GM18519 (cell line): Measurements from ENCODE around the gene BBIP1.

Experiments
- ATAC-seq: cut with Tn5 transposase; IDR thresholded peaks from one replicate; pipeline ENCODE4 v1.9.1; 2021; ENCODE audit warnings: mild to moderate bottlenecking, moderate library complexity; ENCODE audit not compliant: unreplicated experiment, low FRiP score

Gene BBIP1

DNA sequence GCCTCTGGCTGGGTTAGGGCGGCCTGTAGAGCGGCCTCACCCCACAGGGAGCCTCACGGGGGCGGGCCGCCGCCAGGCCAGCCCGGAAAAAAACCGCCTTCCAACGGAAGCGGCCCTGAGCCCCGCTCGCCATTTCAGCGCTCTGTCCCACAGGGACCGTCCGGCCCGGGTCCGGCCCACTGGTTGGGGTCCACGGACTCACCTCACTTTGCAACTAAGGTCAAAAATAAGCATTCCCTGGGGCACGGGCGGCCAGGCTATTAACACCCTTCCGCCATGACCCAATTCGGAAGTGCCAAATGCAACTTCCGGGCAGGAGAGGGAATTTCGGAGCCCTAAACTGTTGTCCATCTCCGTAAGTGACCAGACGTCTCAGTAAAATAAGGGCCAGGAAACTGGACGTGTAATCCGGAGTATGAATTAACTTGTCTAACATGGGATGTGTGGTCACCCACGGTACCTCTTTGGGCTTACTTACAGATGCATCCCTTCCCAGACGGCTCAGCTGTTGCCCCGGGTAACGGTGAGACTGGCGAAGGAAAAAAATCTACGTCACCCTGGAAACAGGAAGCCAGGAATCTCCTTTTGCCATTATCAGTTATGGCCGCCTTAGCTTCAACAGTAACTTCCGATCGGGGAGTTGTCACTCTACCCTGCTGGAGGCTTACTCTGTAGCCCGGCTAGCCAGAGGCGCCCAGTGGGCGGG, at the start of gene BBIP1:
TSS of gene BBIP1 (minus strand) at position 538 of the 706 bp plus-strand sequence. CDS start 1,023 bp downstream, outside the sequence.
- ATAC-seq, result peak; percentile 82

DNA sequence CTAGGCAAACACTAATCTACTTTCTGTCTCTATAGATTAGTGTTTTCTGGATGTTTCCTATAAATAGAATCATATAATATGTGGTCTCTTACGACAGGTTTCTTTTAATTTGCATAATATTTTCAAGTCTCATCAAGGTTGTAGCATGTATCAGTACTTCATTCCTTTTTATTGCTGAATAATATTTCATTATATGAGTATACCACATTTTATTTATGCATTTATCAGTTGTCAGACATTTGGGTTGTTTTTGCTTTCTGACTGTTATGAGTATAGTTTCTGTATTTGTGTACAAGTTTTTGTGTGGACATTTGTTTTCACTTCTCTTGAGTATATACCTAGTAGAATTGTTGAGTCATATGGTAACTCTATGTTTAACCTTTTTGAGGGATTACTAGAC, 48.7 kb upstream of the BBIP1 start:
- ATAC-seq, result peak; percentile 44

DNA sequence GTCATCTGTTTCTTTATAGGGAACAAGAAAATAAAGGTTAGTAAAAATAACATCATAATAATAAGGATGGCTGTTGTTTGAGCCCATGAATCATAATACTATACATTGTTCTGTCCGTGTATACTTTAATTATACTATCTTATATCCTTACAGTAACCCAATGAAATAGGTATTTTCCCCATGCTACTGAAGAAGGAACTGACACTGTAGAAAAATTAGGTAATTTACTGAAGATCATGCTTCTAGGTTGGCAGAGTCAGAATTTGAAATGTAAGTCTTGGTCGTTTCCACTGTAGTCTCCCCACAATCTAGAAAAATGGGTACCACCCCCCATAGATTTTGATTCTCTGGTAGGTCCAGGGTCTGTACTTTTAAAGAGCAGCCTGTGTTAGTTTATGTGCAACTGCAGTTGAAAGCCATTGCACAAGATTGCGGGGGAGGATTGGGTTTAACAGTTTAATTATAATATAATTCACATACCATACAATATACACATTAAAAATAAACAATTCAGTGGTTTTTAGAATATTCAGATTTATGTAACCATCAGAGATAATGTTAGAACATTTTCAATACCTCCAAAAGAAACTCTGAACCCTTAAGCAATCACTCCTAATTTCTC, 48.1 kb upstream of the BBIP1 start:
- no peak for ATAC-seq

DNA sequence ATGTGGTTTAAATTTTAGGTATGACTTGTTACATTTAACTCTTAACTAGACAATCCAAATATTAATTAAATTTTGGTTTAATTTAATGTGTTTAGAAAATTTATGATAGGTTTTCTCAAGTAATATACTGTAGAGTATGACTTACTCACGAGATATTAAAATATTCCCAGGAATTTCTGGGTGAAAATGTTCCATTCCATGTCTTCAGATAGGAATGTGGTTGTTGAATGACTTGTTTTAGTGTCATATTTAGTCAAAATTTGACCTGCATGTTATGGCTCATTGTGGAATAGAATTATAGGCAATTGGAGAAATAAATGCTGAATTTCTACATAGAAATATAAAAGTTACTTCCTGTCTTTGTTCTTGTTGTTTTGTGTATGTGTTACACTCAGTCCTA, 47.2 kb upstream of the BBIP1 start:
- ATAC-seq, result no peak

DNA sequence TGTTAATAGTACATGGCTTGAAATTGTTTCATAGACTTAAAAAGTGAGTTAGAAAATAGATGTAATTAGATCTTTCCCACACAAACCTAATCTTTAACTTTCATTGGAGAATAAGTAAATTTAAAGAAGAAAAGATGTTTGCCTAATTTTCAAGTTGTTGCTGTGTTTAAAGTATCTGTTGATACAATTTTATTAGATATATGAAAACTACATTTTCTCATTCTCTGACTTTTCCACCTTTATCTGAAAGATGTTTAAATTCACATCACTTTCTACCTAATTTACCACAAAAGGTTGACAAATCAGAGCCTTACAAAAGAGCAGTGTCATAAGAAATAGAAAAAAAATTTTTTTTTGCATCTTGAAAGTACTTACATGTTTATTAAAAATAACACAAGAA, 46.2 kb upstream of the BBIP1 start:
- ATAC-seq, result no peak

DNA sequence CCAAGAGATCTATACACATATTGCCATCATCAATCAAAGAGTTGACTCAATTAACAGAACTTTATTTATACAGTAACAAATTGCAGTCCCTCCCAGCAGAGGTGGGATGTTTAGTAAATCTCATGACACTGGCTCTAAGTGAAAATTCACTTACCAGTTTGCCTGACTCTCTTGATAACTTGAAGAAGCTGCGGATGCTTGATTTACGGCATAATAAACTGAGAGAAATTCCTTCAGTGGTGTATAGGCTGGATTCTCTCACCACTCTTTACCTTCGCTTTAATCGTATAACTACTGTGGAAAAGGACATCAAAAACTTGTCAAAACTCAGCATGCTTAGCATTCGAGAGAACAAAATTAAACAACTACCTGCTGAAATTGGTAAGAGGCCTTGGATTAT, 45.7 kb upstream of the BBIP1 start:
- ATAC-seq, result no peak

DNA sequence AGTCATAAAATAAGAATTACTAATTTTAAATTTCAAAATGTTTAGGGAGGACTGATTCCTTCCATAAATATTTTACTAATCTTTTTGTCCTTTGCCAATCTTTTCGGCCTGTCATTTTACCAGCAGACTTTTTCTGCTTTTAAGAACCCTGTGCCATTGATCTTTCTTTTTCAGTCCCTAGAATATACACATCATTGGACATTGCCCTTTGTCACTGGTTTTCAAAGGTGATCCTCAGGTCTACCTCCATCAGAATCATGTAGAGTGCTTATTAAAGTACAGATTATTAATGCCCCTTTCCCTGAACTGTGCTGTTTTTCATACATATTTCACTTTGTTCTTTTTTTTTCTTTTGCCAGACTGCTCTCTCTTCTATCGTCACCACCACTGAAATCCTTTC, 44.2 kb upstream of the BBIP1 start:
- no peak for ATAC-seq

- peak; percentile 38 for ATAC-seq
These were observed 43.5 kb upstream of the BBIP1 start for GRCh38 chr10:110962443-110962842.

DNA sequence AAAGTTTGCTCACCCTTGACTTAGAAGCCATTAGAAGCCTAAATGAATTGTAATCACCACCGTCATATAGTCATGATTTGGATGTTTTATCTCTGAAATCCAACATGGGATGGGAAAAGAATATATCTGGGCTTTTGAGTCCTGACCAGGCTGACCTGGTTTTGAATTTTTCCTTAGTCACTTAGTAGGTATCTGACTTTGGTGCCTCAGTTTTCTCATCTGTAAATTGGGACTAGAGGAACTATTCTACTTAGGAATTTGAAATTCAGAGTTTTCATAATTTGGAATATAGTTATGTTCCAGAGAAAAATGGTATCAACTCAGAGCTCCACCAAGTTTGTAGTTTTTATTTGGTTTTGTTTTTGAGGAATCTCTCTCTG, 41.3 kb upstream of the BBIP1 start:
- no peak for ATAC-seq

DNA sequence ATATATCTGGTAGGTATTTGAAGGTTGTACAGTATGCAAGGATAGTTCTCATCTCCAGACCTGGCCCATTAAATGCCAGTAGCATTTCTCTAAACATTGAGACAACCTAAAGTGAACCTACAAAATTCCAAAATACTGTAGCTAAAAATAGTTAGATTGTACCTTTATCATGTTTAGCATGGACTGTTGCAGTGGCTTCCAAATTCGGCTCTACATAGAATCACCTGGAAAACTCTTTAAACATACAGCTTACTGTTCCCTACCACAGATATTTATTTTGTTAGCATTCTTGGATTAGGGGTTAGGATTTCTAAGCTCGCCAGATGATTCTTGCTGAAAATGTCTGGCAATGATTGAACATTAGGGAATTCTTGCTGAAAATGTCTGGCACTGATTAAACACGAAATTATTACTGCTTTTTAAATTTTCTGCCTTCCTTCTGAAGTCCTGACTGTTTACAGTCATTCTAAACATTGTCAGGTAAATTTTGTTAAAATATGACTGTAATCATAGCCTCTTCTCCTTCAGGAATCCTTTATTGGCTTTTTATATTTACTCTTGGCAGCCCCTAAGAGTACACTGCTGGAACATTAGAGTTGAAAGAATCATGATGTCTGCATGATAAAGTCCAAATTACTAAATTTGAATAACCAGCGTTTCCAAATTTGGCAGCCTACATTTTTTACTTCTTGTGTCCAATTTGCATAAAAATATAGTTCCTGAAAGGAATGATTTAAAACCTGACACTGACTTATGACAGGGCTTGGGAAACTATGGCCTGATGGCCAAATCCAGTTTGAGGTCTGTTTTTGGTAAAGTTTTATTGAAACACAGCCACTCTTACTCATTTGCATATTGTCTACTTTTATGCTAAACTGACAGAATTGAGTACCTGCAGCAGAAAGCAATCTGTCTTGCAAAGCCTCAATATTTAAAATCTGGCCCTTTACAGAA, 40.7 kb upstream of the BBIP1 start:
- no peak for ATAC-seq

- ATAC-seq, result no peak
These were observed 38.6 kb upstream of the BBIP1 start for GRCh38 chr10:110957606-110958005.

GRCh38 chr10:110951381-110951780, 32.4 kb upstream of the BBIP1 start:
- no peak for ATAC-seq

DNA sequence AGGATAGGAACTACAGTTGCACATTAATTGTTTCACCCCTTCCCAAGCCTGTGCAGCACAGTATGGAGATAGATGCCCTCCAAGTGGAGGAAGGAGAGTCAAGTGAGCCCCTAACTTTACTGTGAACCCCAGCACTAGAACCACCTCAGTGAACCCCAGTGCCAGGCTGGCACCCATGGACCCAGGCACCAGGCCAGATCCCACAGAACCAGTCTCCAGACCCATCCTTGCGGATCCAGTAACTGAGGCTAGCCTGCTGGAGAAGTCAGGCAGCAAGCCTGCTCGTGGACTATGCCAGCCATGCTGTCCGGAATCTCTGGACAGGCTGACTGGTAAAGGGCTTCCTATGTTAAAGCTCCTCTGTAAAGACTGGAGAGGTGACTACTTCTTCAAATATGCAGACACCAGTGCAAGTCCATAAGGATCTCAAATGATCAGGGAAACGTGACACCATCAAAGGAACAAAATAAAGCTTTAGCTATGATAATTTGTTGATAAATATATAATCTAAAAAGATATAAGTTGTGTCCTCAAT, 28.1 kb upstream of the BBIP1 start:
- ATAC-seq, result no peak

- no peak for ATAC-seq
These were observed 27.5 kb upstream of the BBIP1 start for GRCh38 chr10:110946496-110946895.

- ATAC-seq, result no peak
These were observed 25.9 kb upstream of the BBIP1 start for GRCh38 chr10:110944792-110945396.

GRCh38 chr10:110939419-110939818, 20.4 kb upstream of the BBIP1 start:
- no peak for ATAC-seq

DNA sequence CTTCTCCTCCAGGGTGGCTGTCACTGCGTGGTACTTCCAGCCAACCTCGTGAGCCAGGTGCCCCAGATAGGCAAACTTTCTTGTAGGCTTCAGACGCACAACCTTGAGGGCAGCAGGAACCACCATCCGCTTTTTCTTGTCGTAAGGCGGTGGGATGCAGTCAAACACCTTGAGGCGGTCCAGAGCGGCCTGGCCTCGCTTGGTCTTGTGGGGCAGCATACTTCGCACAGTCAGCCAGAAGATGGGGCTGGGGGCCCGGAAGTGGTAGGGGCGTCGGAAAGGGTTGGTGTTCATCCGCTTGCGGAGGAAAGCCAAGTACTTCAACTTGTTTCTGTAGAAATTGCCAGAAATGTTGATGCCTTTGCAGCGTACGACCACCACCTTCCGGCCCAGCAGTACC, 17.8 kb upstream of the BBIP1 start:
- ATAC-seq, result no peak

DNA sequence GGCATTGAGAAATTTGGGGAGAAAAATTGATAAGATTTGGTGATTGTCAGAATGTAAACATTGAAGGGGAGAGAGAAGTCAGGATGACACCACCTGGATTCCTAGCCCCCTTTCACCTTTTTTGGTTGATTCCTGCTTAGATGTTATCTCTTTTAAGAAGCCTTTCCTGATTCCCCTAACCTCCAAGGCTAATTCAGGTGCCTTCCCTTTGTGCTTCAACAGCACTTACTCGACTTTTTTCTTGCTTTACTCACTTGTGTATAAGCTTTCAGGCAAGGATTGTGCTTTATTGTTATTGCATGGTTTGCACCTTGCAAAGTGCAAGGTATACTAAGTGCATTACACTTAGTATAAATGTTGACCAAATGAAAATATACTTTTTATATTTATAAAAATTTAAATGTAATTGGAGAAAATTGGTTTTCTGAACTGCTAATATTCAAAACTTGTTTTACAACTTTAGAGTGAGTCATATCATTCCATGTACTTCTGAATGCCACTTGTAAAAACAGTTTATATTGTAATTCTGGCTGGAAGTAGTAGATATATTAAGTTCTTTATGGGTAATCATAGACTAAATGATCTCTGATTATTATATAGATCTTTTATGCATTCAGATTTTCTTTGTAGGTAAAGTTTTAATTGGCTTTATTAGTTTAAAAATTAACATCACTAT, 13.7 kb upstream of the BBIP1 start:
- no peak for ATAC-seq

DNA sequence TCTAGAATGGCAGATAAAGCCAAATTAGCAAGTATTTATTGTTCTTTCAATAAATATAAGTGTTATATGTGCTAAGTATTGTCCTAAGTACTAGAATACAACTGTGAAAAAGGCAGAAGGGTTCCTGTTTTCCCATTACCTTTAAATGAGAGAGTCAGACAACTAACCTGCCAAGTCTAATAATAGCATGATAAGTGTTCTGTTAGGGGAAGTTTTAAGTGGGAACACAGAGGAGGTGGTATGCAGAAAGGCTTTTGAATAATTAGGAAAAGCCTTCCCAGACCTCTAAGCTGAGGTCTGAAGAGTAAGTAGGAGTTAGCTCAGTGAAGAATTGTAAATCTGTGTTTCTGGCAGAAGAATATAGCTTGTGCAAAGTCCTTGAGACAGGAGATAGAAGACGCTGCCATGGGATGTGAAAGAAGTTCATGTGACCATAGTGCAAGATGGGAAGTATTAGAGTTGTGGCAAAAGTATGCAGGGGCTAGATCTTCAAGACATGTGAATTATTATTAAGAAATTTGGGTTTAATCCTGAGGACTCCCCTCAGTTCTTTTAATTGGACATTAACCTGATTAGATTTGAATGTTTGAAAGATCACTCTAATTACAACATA, 12.9 kb upstream of the BBIP1 start:
- no peak for ATAC-seq

GRCh38 chr10:110927461-110927860, 8.5 kb upstream of the BBIP1 start:
- no peak for ATAC-seq
